ENCODE data around the gene TMSB4X.
"Not testable (repeated sequence)": the region's sequence is repeated elsewhere in the genome, so short reads cannot be mapped to it uniquely, and the experiment has no call there.

TMSB4X gene

DNA sequence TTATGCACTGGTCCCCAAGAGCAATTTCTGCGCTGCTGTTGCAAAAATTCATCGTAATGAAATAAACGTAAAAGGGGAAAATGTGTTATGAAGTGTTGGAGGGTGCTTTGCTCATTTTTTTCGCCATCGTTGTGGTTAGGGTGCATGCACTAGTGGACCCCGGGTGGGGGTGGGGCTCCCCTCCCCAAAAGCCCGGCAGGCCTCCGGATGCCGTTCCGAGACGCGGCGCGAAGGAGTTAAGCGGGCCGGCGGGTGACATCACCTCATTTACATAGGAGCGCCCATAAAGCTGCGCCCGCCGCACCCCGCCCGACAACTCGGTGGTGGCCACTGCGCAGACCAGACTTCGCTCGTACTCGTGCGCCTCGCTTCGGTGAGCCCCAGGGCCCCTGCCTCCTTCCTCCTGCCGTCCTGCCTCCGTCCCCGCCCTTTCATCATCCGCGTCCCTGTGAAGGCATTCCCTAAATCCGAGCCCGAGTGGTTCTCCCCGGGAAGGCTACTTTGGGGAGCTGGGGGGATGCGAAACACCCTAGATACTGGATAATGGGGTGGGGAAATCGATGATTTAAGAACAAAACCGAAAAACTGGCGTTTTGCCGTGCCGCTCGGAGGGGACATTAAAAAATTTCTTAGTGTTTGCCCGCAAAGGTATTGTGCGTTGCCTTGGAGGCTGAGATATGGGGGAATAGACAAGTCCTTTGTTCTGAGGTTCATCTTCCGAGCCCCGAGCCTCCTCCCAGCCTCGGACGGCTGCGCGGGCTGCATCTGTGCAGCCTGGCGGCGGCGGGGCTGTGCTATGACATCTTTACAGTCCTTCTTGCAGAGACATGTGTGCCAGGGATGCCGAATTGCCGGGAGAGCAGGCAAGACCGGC lies at the start of gene TMSB4X:
Gene TMSB4X, plus strand, starts transcription at position 315 of the 874 bp plus-strand sequence.
- DNase-seq = peak; percentile 90

GRCh38 chrX:12929701-12930100 lies 45.2 kb upstream of the TMSB4X start:
- no peak for DNase-seq

GRCh38 chrX:12930150-12930549 lies 44.8 kb upstream of the TMSB4X start:
- no peak for DNase-seq

DNA sequence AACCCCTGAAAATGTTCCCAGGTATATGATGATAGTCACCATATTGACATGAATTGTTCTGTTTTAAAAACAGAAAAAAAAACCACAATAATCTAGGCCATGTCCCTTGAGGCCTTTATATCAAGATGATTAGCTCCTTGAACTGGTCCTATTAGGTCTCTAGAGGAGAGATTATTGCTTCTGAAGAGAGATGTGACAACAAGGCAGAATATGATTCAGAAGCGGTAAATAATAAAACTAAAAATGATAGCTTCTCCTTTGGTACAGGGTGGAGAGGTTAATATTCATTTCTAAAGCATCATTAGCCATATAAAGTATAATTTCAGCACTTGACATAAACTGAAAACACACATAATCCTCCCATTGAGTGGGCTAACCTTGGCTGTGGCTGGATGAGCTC lies 42.7 kb upstream of the TMSB4X start:
- DNase-seq = no peak

- DNase-seq = no peak
These were observed 40.1 kb upstream of the TMSB4X start for GRCh38 chrX:12934850-12935249.

DNA sequence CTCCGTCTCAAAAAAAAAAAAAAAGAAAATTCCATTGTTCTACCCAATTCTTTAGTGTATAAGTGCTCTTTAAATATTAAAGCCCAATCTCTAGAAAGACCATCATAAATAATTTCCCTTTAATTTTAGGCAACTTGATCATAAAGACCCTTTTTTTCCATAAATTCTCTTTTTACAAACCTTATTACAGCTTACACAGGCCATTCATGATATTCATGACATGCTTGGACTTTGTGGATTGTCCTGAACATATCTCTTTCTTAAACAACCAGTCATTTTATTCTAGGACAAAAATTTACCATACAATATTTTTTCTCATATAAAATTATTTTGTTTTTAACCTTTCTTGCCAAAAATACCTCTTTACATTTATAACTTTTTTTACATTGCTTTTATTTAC lies 38.0 kb upstream of the TMSB4X start:
- no peak for DNase-seq

GRCh38 chrX:12940471-12940870 lies 34.4 kb upstream of the TMSB4X start:
- DNase-seq = not testable (repeated sequence)

GRCh38 chrX:12943592-12943991 lies 31.3 kb upstream of the TMSB4X start:
- not testable (repeated sequence) for DNase-seq

DNA sequence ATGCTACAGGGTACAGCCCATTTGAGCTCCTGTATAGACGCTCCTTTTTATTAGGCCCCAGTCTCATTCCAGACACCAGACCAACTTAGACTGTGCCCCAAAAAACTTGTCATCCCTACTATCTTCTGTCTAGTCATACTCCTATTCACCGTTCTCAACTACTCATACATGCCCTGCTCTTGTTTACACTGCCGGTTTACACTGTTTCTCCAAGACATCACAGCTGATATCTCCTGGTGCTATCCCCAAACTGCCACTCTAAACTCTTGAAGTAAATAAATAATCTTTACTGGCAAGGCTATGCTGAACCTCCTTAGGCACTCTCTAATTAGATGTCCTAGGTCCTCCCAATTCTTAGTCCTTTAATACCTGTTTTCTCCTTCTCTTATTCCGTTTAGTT lies 30.5 kb upstream of the TMSB4X start:
- not testable (repeated sequence) for DNase-seq

DNA sequence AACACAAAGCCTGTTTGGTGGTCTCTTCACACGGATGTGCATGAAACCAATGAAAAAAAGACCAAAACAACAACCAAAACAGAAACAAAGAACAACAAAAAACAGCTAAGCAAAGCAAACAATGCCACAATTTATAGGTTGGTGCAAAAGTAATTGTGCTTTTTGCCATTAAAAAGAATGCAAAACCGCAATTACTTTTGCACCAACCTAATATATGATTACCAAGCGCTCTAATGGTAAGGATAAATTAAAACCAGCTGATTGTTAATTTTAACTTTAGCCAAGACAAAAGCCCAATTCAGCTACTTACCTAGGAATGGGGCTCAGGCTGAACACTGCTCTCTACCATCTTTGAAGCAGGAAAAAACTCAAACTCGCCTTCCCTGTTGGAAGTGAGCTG lies 29.4 kb upstream of the TMSB4X start:
- DNase-seq = no peak

- no peak for DNase-seq
These were observed 28.5 kb upstream of the TMSB4X start for GRCh38 chrX:12946406-12946805.

DNA sequence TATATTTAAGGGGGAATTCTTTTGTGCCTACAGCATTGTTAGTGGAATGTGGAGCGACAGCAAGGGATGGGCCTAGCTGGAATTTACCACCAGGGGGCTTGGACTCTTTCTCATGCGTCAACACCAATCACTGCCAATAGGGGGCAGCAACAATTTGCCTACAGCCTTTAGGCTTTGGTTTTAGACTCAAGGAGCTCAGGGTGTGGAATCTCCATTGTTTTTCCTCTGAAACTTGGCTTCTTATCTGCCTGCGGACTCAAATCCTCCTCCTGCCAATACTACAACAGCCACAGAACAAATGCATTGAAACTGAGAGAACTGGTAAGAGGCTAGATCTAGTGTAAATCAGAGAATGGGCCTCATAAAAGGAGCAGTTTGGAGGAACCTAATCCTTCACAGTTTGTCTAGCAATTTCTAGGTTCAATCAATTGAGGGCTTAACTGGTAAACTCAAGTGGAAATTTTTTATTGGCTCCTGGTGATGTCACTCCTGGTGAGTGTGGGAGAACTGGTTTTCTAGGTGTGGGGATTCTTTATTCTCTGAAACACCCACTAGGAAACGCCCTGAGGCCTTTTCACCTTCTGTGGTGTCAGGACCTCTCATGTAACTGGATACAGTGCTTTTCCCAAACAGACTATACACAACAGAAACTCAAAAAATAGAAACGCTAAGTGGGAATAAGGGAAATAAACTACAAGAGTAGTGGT lies 27.9 kb upstream of the TMSB4X start:
- peak; percentile 82 for DNase-seq

- DNase-seq = no peak
These were observed 27.2 kb upstream of the TMSB4X start for GRCh38 chrX:12947545-12948235.

DNA sequence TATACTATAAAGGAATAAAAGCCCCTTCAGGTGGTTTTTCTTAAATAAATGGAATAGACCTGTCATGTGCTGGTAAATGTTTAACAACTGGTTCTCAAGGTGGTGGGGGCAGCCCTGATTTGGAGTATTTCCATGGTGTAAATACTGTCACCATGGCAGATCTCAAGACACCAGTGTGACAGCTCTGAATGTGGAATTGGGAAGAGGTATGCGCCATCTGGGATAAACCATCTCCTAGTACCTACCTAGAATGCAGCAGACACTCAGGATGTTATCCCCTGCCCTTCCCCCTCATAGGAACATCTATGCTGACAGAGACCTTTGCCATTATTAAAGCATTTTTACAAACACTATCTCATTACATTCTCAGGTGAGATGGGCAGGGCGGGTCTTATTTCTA lies 26.4 kb upstream of the TMSB4X start:
- no peak for DNase-seq

DNA sequence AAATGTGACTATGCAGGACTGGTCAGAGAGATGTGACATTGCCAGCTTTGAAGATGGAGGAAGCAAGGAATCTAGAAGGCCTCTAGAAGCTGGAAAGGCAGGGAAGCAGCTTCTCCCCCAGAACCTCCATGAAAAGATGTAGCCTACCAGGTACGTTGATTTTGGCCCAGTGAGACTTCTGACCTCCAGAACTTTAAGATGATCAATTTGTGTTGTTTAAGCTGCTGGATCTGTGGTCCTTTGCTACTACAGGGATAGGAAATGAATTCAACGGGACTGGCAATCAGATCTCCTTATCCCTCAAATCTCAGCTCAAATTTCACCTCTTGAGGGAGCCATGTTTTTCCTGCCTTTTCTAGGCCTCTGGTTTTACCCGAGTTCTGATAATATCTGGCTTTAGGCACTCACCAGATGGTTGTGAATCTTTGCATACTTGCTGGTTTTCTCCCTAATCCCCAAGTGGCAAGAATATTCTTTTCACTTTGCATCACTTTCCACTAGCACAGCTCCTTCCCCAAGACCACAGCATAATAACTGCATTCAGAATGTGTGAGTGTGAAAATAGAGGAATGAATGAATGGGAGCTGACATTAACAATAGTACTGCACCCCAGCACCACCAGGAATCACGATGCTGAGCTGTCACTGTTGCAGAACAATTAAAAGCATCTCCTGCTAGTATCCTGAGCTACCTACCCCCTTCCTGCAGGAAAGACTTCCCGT lies 25.5 kb upstream of the TMSB4X start:
- no peak for DNase-seq

DNA sequence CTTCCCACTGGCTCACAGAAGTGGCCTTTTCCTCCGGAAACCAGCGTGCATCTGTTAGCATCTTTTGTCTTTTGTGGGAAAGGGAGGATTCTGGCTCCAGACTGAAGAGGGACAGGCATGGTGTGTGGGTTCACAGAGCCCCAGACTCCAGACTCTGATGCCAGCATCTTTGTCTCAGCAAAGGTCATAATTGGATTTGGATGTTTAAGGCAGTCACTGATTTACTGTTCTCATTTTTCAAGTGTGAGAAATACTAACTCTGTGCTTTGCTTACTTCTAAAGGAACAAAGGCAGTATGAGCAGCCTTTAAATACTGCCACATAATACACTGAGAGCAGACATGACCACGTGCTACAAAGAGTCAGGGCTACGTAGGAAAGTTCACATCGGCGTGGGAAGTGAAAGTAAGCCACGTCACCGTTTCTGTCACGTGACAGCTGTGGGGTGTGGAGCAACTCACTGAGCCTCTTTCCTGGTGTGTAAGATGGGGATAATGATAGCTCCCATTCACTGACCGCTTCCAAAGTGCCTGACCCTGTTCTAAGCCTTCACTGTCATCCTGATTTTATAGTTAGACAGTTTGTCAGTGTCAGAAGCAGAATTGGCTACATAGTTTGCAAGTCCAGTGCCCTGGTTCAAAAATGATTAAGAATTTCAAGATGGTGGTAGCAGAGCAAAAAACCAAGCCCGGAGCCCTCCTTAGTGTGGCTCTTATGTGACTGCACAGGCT lies 24.8 kb upstream of the TMSB4X start:
- peak; percentile 82 for DNase-seq

- no peak for DNase-seq
These were observed 23.9 kb upstream of the TMSB4X start for GRCh38 chrX:12950851-12951594.

- DNase-seq = no peak
These were observed 23.3 kb upstream of the TMSB4X start for GRCh38 chrX:12951595-12951975.

DNA sequence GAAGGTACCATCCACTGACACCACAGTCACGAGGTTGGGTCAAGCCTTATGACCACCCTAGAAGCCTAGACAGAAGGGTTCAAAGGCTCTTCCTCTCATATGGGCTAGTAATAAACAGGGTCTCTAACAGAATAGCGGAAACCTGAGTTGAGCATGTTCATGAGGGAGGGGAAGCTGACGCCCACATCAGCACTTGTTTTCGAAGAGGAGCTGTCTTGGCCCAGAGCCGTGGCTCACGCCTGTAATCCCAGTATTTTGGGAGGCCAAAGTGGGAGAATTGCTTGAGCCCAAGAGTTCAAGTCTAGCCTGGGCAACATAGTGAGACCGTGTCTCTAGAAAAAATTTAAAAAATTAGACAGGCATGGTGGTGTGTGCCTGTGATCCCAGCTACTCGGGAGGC lies 21.5 kb upstream of the TMSB4X start:
- DNase-seq = no peak

DNA sequence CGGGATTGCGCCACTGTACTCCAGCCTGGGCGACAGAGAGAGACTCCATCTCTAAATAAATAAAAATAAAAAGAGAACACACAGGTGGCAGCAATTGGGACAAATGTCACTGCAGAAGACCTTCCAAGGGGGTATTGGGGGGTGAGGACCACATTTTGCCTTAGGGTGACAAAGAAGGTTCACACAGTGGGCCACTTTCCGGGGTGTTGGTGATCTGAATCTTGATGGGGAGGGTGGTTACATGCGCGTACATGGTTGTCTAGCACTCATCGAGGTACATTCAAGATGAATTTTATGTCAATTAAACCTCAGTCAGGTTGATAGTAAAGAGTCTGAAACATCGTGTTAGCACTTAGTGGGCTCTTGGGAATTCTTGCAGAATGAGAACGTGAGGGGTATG lies 20.5 kb upstream of the TMSB4X start:
- DNase-seq = no peak

GRCh38 chrX:12954981-12955380 lies 19.9 kb upstream of the TMSB4X start:
- peak; percentile 43 for DNase-seq
